ENCODE measurements around the gene ST6GALNAC5. TPM values are rescaled to one million over a fixed set of nuclear protein-coding genes. Genes with fewer than 3 reads are reported as not detected.

ST6GALNAC5 gene
- polyA plus RNA-seq, 1 experiment, result 1.6 TPM

- ChIA-PET CTCF (no interaction called here), POLR2A (no interaction called here)
- no peak for TF ChIP-seq CTCF (IDR thresholded peaks at IDR 0.05; ENCODE audit: low read depth, low read length)
- no peak overlapping the region for H3K4me3 ChIP-seq (ENCODE audit: low read depth, low read length)
- no peaks in the 10 kb centered on the region for H3K27me3 ChIP-seq (ENCODE audit: control insufficient read depth, insufficient read depth, low read length)
- no peak overlapping the region for H3K27ac ChIP-seq (ENCODE audit: low read depth, low read length)
- DNase-seq (ENCODE audit: low read depth, low spot score), result no peak
- no peaks in the 10 kb centered on the region for H3K9me3 ChIP-seq (ENCODE audit: control insufficient read depth, insufficient read depth, low read length)
Observed at GRCh38 chr1:76827066-76827465, 40.2 kb upstream of the ST6GALNAC5 start.

- H3K4me3 ChIP-seq (ENCODE audit: low read depth, low read length), result no peak overlapping the region
- no peak overlapping the region for H3K27ac ChIP-seq (ENCODE audit: low read depth, low read length)
- no peaks in the 10 kb centered on the region for H3K27me3 ChIP-seq (ENCODE audit: control insufficient read depth, insufficient read depth, low read length)
- DNase-seq (ENCODE audit: low read depth, low spot score), result no peak
- ChIA-PET CTCF (no interaction called here), POLR2A (no interaction called here)
- no peak for TF ChIP-seq CTCF (IDR thresholded peaks at IDR 0.05; ENCODE audit: low read depth, low read length)
- no peaks in the 10 kb centered on the region for H3K9me3 ChIP-seq (ENCODE audit: control insufficient read depth, insufficient read depth, low read length)
Observed at GRCh38 chr1:76830373-76830772, 36.9 kb upstream of the ST6GALNAC5 start.

GRCh38 chr1:76832521-76832920 lies 34.8 kb upstream of the ST6GALNAC5 start:
- H3K4me3 ChIP-seq (ENCODE audit: low read depth, low read length), result no peak overlapping the region
- no peak for DNase-seq (ENCODE audit: low read depth, low spot score)
- no peaks in the 10 kb centered on the region for H3K9me3 ChIP-seq (ENCODE audit: control insufficient read depth, insufficient read depth, low read length)
- CTCF ChIA-PET, result no interaction called here
- H3K27ac ChIP-seq (ENCODE audit: low read depth, low read length), result no peak overlapping the region
- POLR2A ChIA-PET, result no interaction called here
- no peaks in the 10 kb centered on the region for H3K27me3 ChIP-seq (ENCODE audit: control insufficient read depth, insufficient read depth, low read length)
- no peak for TF ChIP-seq CTCF (IDR thresholded peaks at IDR 0.05; ENCODE audit: low read depth, low read length)

GRCh38 chr1:76833151-76833550 lies 34.1 kb upstream of the ST6GALNAC5 start:
- POLR2A ChIA-PET, result no interaction called here
- TF ChIP-seq CTCF (IDR thresholded peaks at IDR 0.05; ENCODE audit: low read depth, low read length), result no peak
- H3K4me3 ChIP-seq (ENCODE audit: low read depth, low read length), result no peak overlapping the region
- CTCF ChIA-PET, result no interaction called here
- no peak for DNase-seq (ENCODE audit: low read depth, low spot score)
- no peaks in the 10 kb centered on the region for H3K27me3 ChIP-seq (ENCODE audit: control insufficient read depth, insufficient read depth, low read length)
- H3K9me3 ChIP-seq (ENCODE audit: control insufficient read depth, insufficient read depth, low read length), result no peaks in the 10 kb centered on the region
- H3K27ac ChIP-seq (ENCODE audit: low read depth, low read length), result no peak overlapping the region

GRCh38 chr1:76833856-76834255 lies 33.4 kb upstream of the ST6GALNAC5 start:
- no peak for TF ChIP-seq CTCF (IDR thresholded peaks at IDR 0.05; ENCODE audit: low read depth, low read length)
- Histone ChIP-seq H3K9me3 (ENCODE audit: control insufficient read depth, insufficient read depth, low read length) (no peaks in the 10 kb centered on the region), H3K27me3 (ENCODE audit: control insufficient read depth, insufficient read depth, low read length) (no peaks in the 10 kb centered on the region), H3K4me3 (ENCODE audit: low read depth, low read length) (no peak overlapping the region), H3K27ac (ENCODE audit: low read depth, low read length) (no peak overlapping the region)
- ChIA-PET CTCF (no interaction called here), POLR2A (no interaction called here)
- DNase-seq (ENCODE audit: low read depth, low spot score), result no peak

All from AG04450 (cell line).